Adrenal gland (tissue), 5 donors: ENCODE measurements around the gene STK39.

Experiments used
- POLR2A ChIP-seq, 2 donors: fragments of 450-650 bp; IDR thresholded peaks; one replicate each; pipeline ENCODE4 v1.6.1; 2017; ENCODE audit warnings: antibody characterized with exemption in 2 of 2, mild to moderate bottlenecking in 2 of 2, moderate library complexity in 1 of 2
- TF ChIP-seq, protein P1 (sequence below), 6 experiments: fragments of 450-650 bp in 4 of 6; fragments of 200-600 bp in 2 of 6; sonication (generic) in 1 of 6; IDR thresholded peaks; 1 replicate in 5 of 6; 2 replicates in 1 of 6; pipeline versions ENCODE4 v1.5.1 to v1.8.0; 2016 to 2021; ENCODE audit warnings: antibody characterized with exemption in 6 of 6, mild to moderate bottlenecking in 2 of 6, moderate library complexity in 1 of 6
- donor health status: DM: no; HTN: no; CAD: no.

DNA sequence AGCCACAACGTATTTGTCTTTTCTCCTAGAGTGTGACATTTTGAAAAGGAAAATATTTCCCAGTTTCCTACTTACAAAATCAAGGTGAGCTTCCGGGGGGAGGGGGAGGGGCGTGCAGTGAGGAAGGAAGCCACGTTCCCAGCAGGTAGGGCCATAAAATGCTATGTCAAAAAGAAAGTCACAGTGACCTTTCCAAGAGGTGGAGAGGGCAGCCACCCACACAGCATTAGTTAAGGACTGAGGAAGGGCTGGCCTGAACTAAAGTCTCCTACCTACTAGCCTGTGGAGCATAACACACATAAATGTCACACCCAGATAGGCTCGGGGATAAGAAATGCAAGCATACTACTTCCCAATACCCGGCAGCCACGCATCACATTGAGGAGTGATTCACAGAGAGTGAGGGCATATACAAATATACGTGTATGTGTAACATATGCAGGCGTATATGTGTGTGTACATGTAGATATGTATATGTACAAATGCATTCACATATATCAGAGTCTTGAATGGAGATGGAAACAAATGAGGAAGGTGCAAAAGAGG is 191.1 kb downstream of the STK39 start:
- TF ChIP-seq, protein P1, sequence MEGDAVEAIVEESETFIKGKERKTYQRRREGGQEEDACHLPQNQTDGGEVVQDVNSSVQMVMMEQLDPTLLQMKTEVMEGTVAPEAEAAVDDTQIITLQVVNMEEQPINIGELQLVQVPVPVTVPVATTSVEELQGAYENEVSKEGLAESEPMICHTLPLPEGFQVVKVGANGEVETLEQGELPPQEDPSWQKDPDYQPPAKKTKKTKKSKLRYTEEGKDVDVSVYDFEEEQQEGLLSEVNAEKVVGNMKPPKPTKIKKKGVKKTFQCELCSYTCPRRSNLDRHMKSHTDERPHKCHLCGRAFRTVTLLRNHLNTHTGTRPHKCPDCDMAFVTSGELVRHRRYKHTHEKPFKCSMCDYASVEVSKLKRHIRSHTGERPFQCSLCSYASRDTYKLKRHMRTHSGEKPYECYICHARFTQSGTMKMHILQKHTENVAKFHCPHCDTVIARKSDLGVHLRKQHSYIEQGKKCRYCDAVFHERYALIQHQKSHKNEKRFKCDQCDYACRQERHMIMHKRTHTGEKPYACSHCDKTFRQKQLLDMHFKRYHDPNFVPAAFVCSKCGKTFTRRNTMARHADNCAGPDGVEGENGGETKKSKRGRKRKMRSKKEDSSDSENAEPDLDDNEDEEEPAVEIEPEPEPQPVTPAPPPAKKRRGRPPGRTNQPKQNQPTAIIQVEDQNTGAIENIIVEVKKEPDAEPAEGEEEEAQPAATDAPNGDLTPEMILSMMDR (IDR thresholded peaks at IDR 0.05) = no peak
- no peak for TF ChIP-seq POLR2A (IDR thresholded peaks at IDR 0.05)
